Measurements from ENCODE around the gene SLC9A9.

GRCh38 chr3:143358155-143358792, 490.0 kb downstream of the SLC9A9 start:
- TF ChIP-seq CTCF (IDR thresholded peaks at IDR 0.05) (no peak), POLR2A (IDR thresholded peaks at IDR 0.05) (no peak)

All from uterus (tissue), 2 donors.